Lower lobe of right lung (tissue), 2 donors: ENCODE measurements around the gene NUP205. TPM values are rescaled to one million over a fixed set of nuclear protein-coding genes. Genes with fewer than 3 reads are reported as not detected.

Experiments used
- ATAC-seq, 2 donors: fragments of 200-7000 bp; cut with Tn5 transposase; one replicate each; pipeline ENCODE4 v1.9.1; 2020 to 2022; ENCODE audit warnings: mild to moderate bottlenecking in 2 of 2, moderate library complexity in 2 of 2
- DNase-seq: peaks from one replicate; pipeline ENCODE4 v3.0.0-alpha.2; 2020
- H3K27ac ChIP-seq: fragments of 200-600 bp; one replicate; pipeline ENCODE4 v1.8.0; 2022
- H3K27me3 ChIP-seq: fragments of 200-600 bp; one replicate; pipeline ENCODE4 v1.8.0; 2022; ENCODE audit warnings: low read depth
- H3K36me3 ChIP-seq: fragments of 200-600 bp; one replicate; pipeline ENCODE4 v1.8.0; 2022; ENCODE audit warnings: mild to moderate bottlenecking
- H3K4me1 ChIP-seq: fragments of 200-600 bp; one replicate; pipeline ENCODE4 v1.8.0; 2022
- H3K4me3 ChIP-seq: fragments of 200-600 bp; one replicate; pipeline ENCODE4 v1.8.0; 2022; ENCODE audit warnings: mild to moderate bottlenecking
- H3K9me3 ChIP-seq: fragments of 200-600 bp; one replicate; pipeline ENCODE4 v1.8.0; 2022
- intact Hi-C: fragments of 100-400 bp; cut with DNase I; formaldehyde crosslinking; loops from one replicate; pipeline ENCODE4 v1.11.0; 2022
- total RNA-seq: library from RNA; stranded (reverse); fragmentation: NEBNext Ultra II Directional; extraction: Animal tissue kit (Norgen Biotek cat#: 25700); gene quantifications from one replicate; pipeline ENCODE4 v1.2.1, GENCODE V29; 2021
- TF ChIP-seq, protein P1 (sequence below): fragments of 200-600 bp; IDR thresholded peaks from one replicate; pipeline ENCODE4 v1.8.0; 2022; ENCODE audit warnings: antibody characterized with exemption, mild to moderate bottlenecking
- donor health status: DM: no; HTN: yes; CAD: no; lungs with severe emphysema.

Gene NUP205
- total RNA-seq, 1 donor from 2014 or later = 40.2 TPM

DNA sequence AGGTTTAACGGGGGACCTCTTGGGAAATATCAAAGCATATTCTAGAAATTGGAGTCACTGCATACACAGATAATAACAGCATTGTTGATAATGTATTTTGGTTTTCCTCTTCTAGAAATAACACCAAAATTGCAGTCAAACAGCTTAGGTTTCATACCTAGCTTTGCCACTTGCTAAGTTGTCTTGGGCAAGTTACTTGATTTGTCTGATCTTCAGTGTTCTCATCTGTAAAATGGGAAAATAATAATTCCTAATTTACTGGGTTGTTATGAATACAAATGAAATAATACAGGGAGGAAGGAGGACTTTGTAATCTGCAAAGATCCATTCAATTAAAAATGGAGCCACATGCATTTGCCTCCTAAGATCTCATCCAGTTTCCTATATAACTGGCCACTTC lies 20.3 kb upstream of the NUP205 start:
- H3K36me3 ChIP-seq = no peaks in the 10 kb centered on the region
- H3K9me3 ChIP-seq = no peaks in the 10 kb centered on the region
- H3K27me3 ChIP-seq = no peaks in the 10 kb centered on the region
- TF ChIP-seq, protein P1, sequence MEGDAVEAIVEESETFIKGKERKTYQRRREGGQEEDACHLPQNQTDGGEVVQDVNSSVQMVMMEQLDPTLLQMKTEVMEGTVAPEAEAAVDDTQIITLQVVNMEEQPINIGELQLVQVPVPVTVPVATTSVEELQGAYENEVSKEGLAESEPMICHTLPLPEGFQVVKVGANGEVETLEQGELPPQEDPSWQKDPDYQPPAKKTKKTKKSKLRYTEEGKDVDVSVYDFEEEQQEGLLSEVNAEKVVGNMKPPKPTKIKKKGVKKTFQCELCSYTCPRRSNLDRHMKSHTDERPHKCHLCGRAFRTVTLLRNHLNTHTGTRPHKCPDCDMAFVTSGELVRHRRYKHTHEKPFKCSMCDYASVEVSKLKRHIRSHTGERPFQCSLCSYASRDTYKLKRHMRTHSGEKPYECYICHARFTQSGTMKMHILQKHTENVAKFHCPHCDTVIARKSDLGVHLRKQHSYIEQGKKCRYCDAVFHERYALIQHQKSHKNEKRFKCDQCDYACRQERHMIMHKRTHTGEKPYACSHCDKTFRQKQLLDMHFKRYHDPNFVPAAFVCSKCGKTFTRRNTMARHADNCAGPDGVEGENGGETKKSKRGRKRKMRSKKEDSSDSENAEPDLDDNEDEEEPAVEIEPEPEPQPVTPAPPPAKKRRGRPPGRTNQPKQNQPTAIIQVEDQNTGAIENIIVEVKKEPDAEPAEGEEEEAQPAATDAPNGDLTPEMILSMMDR = no peak
- intact Hi-C loops = no loop called here
- no peaks in the 10 kb centered on the region for H3K4me1 ChIP-seq
- no peak for ATAC-seq
- no peak overlapping the region for H3K27ac ChIP-seq
- DNase-seq = no peak
- no peak overlapping the region for H3K4me3 ChIP-seq

DNA sequence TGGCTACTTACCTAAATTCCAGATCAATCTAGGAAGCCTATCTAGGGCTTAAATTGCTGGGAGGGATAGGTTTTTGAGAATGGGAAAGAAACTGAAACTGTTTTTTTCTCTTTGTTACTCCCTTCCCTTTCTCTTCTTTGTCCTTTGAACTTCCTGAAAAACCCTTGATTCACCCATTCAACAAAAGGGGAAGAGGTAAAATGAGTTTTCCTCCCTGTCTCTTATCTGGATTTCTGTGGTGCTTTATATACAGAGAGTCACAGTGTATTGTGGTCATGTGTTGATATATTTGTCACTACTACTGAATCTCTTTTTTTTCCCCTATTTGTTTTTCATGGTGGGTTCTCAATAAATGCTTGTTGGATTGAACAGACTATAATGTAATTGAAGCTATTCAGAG lies 19.8 kb upstream of the NUP205 start:
- Histone ChIP-seq H3K4me1 (no peaks in the 10 kb centered on the region), H3K36me3 (no peaks in the 10 kb centered on the region), H3K27me3 (no peaks in the 10 kb centered on the region), H3K27ac (no peak overlapping the region), H3K4me3 (no peak overlapping the region), H3K9me3 (no peaks in the 10 kb centered on the region)
- ATAC-seq = no peak
- intact Hi-C loops = no loop called here
- TF ChIP-seq, protein P1 = no peak
- DNase-seq = no peak

DNA sequence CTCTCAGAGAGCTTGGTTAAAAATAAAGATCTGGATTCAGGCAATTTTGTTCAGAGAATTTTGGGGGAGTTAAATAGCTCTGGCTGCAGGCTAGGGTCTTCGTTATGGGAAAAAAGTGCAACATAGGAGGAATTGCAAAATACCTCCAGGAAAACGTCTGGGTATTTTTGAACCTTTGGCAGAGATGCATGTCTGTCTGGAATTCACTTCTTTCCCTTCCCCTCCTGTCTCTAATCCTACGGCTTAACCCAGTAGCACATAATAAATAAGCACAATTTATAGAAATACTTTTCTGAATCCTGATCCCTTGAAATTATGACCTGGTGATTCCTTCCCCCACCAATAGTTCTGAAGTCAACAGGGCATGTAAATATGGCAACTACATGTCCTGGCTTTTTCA lies 19.3 kb upstream of the NUP205 start:
- Histone ChIP-seq H3K9me3 (no peaks in the 10 kb centered on the region), H3K27ac (no peak overlapping the region), H3K27me3 (no peaks in the 10 kb centered on the region), H3K36me3 (no peaks in the 10 kb centered on the region), H3K4me3 (no peak overlapping the region), H3K4me1 (no peaks in the 10 kb centered on the region)
- ATAC-seq (no peak), DNase-seq (no peak)
- intact Hi-C loops = no loop called here
- TF ChIP-seq, protein P1 = no peak

DNA sequence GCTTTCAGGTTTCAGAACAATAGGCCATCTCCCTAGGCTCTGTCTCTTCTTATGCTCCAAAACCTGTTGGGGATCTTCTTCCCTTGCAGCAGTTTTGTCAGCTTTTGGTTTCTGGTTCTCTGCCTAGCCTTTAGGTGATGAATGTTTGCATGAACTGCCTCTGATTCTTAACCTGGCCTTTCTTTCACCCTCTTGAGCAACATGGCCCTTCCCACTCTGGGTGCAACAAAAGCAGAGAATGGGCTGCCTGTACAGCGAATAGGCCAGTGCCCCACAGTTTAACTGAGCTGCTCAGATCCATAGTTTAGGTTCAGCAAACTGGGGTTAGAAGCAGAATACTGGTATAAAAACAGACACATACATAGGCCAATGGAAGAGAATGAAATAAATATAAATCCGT lies 18.1 kb upstream of the NUP205 start:
- Histone ChIP-seq H3K27ac (no peak overlapping the region), H3K36me3 (no peaks in the 10 kb centered on the region), H3K9me3 (no peaks in the 10 kb centered on the region), H3K4me1 (no peaks in the 10 kb centered on the region), H3K4me3 (no peak overlapping the region), H3K27me3 (no peaks in the 10 kb centered on the region)
- TF ChIP-seq, protein P1 = no peak
- DNase-seq = no peak
- intact Hi-C loops = no loop called here
- no peak for ATAC-seq

DNA sequence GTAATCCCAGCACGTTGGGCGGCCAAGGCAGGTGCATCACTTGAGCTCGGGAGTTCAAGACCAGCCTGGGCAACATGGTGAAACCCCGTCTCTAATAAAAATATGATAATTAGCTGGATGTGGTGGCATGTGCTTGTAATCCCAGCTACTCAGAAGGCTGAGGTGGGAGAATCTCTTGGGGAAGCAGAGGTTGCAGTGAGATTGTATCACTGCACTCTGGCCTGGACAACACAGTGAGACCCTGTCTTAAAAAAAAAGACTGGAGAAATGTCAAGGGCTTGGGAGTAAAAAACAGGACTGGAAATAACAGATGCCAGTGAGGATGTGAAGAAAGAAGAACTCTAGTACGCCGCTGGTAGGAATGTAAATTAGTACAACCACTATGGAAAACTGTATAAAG lies 16.7 kb upstream of the NUP205 start:
- intact Hi-C loops = no loop called here
- TF ChIP-seq, protein P1 = no peak
- Histone ChIP-seq H3K27me3 (no peaks in the 10 kb centered on the region), H3K4me1 (no peaks in the 10 kb centered on the region), H3K36me3 (no peaks in the 10 kb centered on the region), H3K9me3 (no peaks in the 10 kb centered on the region), H3K4me3 (no peak overlapping the region), H3K27ac (no peak overlapping the region)
- DNase-seq (no peak), ATAC-seq (no peak)

DNA sequence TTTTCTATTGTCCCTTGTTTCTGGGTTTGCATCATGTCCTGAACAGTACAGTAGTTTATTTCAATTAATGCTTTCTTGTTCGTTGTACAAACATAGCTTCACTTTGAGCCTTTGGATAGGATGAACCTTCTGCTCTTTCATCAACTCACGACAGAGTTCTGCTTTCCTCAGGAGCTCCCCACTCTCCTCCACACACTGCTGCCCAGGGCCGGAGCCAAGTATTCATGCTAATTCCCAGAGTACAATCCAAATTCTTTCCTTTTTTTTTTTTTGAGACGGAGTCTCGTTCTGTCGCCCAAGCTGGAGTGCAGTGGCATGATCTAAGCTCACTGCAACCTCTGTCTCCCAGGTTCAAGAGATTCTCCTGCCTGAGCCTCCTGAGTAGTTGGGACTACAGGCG lies 7.5 kb upstream of the NUP205 start:
- Histone ChIP-seq H3K4me3 (no peak overlapping the region), H3K36me3 (no peaks in the 10 kb centered on the region), H3K4me1 (no peaks in the 10 kb centered on the region), H3K27me3 (no peaks in the 10 kb centered on the region), H3K27ac (no peak overlapping the region), H3K9me3 (no peaks in the 10 kb centered on the region)
- TF ChIP-seq, protein P1 = no peak
- ATAC-seq = no peak
- no peak for DNase-seq
- intact Hi-C loops = no loop called here
